ENCODE results near the gene BTF3L4. TPM values are rescaled to one million over a fixed set of nuclear protein-coding genes. Genes with fewer than 3 reads are reported as not detected.

The BTF3L4 gene
- total RNA-seq, 1 donor from 2014 or later, result 33.8 TPM

GRCh38 chr1:52139817-52140540 is 83.9 kb downstream of the BTF3L4 start:
- TF ChIP-seq, protein P1, sequence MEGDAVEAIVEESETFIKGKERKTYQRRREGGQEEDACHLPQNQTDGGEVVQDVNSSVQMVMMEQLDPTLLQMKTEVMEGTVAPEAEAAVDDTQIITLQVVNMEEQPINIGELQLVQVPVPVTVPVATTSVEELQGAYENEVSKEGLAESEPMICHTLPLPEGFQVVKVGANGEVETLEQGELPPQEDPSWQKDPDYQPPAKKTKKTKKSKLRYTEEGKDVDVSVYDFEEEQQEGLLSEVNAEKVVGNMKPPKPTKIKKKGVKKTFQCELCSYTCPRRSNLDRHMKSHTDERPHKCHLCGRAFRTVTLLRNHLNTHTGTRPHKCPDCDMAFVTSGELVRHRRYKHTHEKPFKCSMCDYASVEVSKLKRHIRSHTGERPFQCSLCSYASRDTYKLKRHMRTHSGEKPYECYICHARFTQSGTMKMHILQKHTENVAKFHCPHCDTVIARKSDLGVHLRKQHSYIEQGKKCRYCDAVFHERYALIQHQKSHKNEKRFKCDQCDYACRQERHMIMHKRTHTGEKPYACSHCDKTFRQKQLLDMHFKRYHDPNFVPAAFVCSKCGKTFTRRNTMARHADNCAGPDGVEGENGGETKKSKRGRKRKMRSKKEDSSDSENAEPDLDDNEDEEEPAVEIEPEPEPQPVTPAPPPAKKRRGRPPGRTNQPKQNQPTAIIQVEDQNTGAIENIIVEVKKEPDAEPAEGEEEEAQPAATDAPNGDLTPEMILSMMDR (IDR thresholded peaks at IDR 0.05), result no peak

More at GRCh38 chr1:52139817-52140540, 83.9 kb downstream of the BTF3L4 start:
- Histone ChIP-seq H3K9me3 (no peaks in the 10 kb centered on the region), H3K27me3 (ENCODE audit: low read depth) (no peaks in the 10 kb centered on the region), H3K4me1 (peaks cover 33% of the 10 kb centered on the region), H3K36me3 (no peaks in the 10 kb centered on the region), H3K4me3 (no peak overlapping the region), H3K27ac (no peak overlapping the region)
- intact Hi-C loops (cut with DNase I), result no loop called here
- ATAC-seq (no peak), DNase-seq (no peak)

Other genes with a start within 250 kb of the BTF3L4 start
- gene NRDC, start 177.6 kb upstream of the BTF3L4 start, total RNA-seq, result 115 TPM
- gene RAB3B, start 65.6 kb upstream of the BTF3L4 start, total RNA-seq, result 0.06 TPM
- gene KTI12, start 22.5 kb upstream of the BTF3L4 start, total RNA-seq, result 8.6 TPM
- 55.5 TPM for gene TXNDC12, start 1.1 kb upstream of the BTF3L4 start, total RNA-seq
- 18.7 TPM for gene ZFYVE9, start 85.8 kb downstream of the BTF3L4 start, total RNA-seq

Data from lower lobe of right lung (tissue), 2 donors.